Suprapubic skin (tissue), 3 donors: ENCODE measurements around the gene C19orf33.

Experiments
- EP300 ChIP-seq: sonication (generic); formaldehyde crosslinking; IDR thresholded peaks from one replicate; pipeline ENCODE4 v1.6.1; 2017; ENCODE audit warnings: antibody characterized with exemption
- TF ChIP-seq, protein P1 (sequence below), 2 donors: fragments of 200-600 bp in 1 of 2; fragments of 450-650 bp in 1 of 2; sonication (generic) in 1 of 2; IDR thresholded peaks; one replicate each; pipeline ENCODE4 v1.5.1; 2016 to 2019; ENCODE audit warnings: antibody characterized with exemption in 2 of 2, mild to moderate bottlenecking in 1 of 2, moderate library complexity in 1 of 2

DNA sequence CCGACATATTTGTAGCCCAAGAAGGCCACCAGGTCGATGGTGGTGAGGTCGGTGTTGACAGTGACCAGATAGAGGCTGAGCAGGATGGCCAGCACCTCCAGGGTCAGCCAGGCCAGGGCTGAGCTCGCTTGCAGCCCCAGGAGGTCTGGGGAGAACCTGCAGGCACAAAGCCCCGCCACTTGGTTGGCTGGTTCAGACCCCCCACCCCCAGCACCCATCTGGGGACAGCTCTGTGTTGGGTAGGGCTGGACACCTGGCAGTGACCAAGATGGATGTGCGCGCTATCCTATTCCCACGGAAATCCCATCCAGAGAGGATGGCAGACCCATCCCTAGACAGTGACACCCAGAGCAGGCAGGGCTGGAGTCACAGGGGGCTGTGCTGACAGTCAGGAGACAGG, 3.5 kb downstream of the C19orf33 start:
- TF ChIP-seq EP300 = no peak
- TF ChIP-seq, protein P1, sequence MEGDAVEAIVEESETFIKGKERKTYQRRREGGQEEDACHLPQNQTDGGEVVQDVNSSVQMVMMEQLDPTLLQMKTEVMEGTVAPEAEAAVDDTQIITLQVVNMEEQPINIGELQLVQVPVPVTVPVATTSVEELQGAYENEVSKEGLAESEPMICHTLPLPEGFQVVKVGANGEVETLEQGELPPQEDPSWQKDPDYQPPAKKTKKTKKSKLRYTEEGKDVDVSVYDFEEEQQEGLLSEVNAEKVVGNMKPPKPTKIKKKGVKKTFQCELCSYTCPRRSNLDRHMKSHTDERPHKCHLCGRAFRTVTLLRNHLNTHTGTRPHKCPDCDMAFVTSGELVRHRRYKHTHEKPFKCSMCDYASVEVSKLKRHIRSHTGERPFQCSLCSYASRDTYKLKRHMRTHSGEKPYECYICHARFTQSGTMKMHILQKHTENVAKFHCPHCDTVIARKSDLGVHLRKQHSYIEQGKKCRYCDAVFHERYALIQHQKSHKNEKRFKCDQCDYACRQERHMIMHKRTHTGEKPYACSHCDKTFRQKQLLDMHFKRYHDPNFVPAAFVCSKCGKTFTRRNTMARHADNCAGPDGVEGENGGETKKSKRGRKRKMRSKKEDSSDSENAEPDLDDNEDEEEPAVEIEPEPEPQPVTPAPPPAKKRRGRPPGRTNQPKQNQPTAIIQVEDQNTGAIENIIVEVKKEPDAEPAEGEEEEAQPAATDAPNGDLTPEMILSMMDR (IDR thresholded peaks at IDR 0.05) = no peak
